HepG2 (cell line): ENCODE data around the gene MTRF1. TPM values are rescaled to one million over a fixed set of nuclear protein-coding genes. Genes with fewer than 3 reads are reported as not detected.

Experiments
- ATAC-seq: fragments of 200-7000 bp; cut with Tn5 transposase; 3 replicates; pipeline ENCODE4 v1.9.1; 2020; ENCODE audit warnings: mild to moderate bottlenecking, moderate library complexity
- BruUV-seq: library from RNA; stranded (reverse); fragments of 400-500 nt; replicated peaks from 2 replicates; lab custom pipeline; 2021; lab: Mats Ljungman, UMichigan
- CTCF ChIA-PET: fragments of 300-600 bp; formaldehyde crosslinking; extraction: SDS; loops from one replicate; lab custom pipeline; 2021; ENCODE audit warnings: low total read pairs, inconsistent platforms, low intra/inter-chr PET ratio; lab: Yijun Ruan, JAX
- POLR2A ChIA-PET: fragments of 350-600 bp; sonication (Branson Sonifier 250); formaldehyde crosslinking; loops from one replicate; lab custom pipeline; 2020; ENCODE audit warnings: antibody characterized with exemption, inconsistent platforms; lab: Yijun Ruan, JAX
- DNase-seq: peaks from one replicate; pipeline ENCODE4 v3.0.0-alpha.2; 2015; ENCODE audit warnings: low spot score
- FAIRE-seq: peaks from 3 replicates; lab custom pipeline; 2011; peaks lifted over from hg19 to GRCh38; lab: Jason Lieb, UNC
- H2AFZ ChIP-seq: one replicate; pipeline ENCODE4 v1.6.1; 2011; ENCODE audit warnings: low read length, inconsistent platforms
- H3K27ac ChIP-seq: fragments of 300-600 bp; 3 replicates; pipeline ENCODE4 v1.8.0; 2011; ENCODE audit warnings: mixed run types, mild to moderate bottlenecking, mixed read lengths, low read length, inconsistent platforms; ENCODE audit not compliant: insufficient read depth; ENCODE audit errors: extremely low read length
- H3K27me3 ChIP-seq, 2 experiments: fragments of 200-600 bp in 1 of 2; 2 replicates in 1 of 2; 3 replicates in 1 of 2; pipeline versions ENCODE4 v1.6.0 to v1.8.0; 2011; ENCODE audit warnings: low read length in 2 of 2, mild to moderate bottlenecking in 2 of 2, moderate library complexity in 2 of 2, inconsistent platforms in 1 of 2; ENCODE audit not compliant: insufficient read depth in 2 of 2, control insufficient read depth in 1 of 2
- H3K36me3 ChIP-seq, 2 experiments: fragments of 200-600 bp in 1 of 2; replicated peaks in 1 of 2; 2 replicates in 1 of 2; 3 replicates in 1 of 2; pipeline versions ENCODE4 v1.5.1 to v1.8.0; 2011; ENCODE audit warnings: low read length in 2 of 2, inconsistent platforms in 1 of 2; ENCODE audit not compliant: insufficient read depth in 2 of 2, control insufficient read depth in 1 of 2
- H3K4me1 ChIP-seq: 2 replicates; pipeline ENCODE4 v1.5.1; 2012; ENCODE audit warnings: low read length, inconsistent platforms; ENCODE audit not compliant: insufficient read depth
- H3K4me2 ChIP-seq: 2 replicates; pipeline ENCODE4 v1.6.0; 2011; ENCODE audit warnings: low read depth, low read length, inconsistent platforms
- H3K4me3 ChIP-seq, 3 experiments: fragments of 200-600 bp in 1 of 3; sonication (generic), shearing (Covaris generic) in 1 of 3; replicated peaks in 1 of 3; 2 replicates each; pipeline ENCODE4 v1.5.1; 2011 to 2016; ENCODE audit warnings: low read length in 3 of 3, inconsistent platforms in 2 of 3, low read depth in 2 of 3, mild to moderate bottlenecking in 2 of 3, control low read depth in 1 of 3, mixed read lengths in 1 of 3; ENCODE audit not compliant: insufficient read depth in 1 of 3
- H3K79me2 ChIP-seq: one replicate; pipeline ENCODE4 v1.6.1; 2011; ENCODE audit warnings: low read length, inconsistent platforms; ENCODE audit not compliant: insufficient read depth
- H3K9ac ChIP-seq: 2 replicates; pipeline ENCODE4 v1.6.0; 2011; ENCODE audit warnings: mild to moderate bottlenecking, low read depth, low read length, inconsistent platforms; ENCODE audit not compliant: insufficient read depth
- H3K9me3 ChIP-seq: 2 replicates; pipeline ENCODE4 v1.5.1; 2012; ENCODE audit warnings: mild to moderate bottlenecking, low read length
- H4K20me1 ChIP-seq: 2 replicates; pipeline ENCODE4 v1.6.0; 2011; ENCODE audit warnings: inconsistent platforms, mild to moderate bottlenecking, low read length, moderate library complexity; ENCODE audit not compliant: insufficient read depth
- EZH2 ChIP-seq: conservative IDR thresholded peaks from 2 replicates; pipeline ENCODE4 v1.6.1; 2012; ENCODE audit warnings: mild to moderate bottlenecking, low read depth, low read length, moderate library complexity
- JUND ChIP-seq: sonication (generic); formaldehyde crosslinking; IDR thresholded peaks from 2 replicates; pipeline ENCODE4 v1.8.0; 2022; ENCODE audit warnings: mild to moderate bottlenecking, missing genetic modification reagents
- NFE2L2 ChIP-seq: fragments of 150-350 bp; IDR thresholded peaks from 2 replicates; pipeline ENCODE4 v1.6.1; 2014; ENCODE audit warnings: low read length
- NFYB ChIP-seq: sonication (generic); formaldehyde crosslinking; IDR thresholded peaks from 2 replicates; pipeline ENCODE4 v1.4.0; 2020; ENCODE audit warnings: missing genetic modification reagents
- RXRA ChIP-seq: sonication (generic); formaldehyde crosslinking; IDR thresholded peaks from 2 replicates; pipeline ENCODE4 v1.5.1; 2020; ENCODE audit warnings: missing genetic modification reagents
- SALL2 ChIP-seq: sonication (generic); formaldehyde crosslinking; IDR thresholded peaks from 2 replicates; pipeline ENCODE4 v1.8.1; 2023; ENCODE audit warnings: mild to moderate bottlenecking, missing genetic modification reagents, inconsistent platforms
- SAP130 ChIP-seq: IDR thresholded peaks from 2 replicates; pipeline ENCODE4 v1.6.1; 2016; ENCODE audit warnings: low read depth
- SP2 ChIP-seq: sonication (generic); formaldehyde crosslinking; IDR thresholded peaks from 2 replicates; pipeline ENCODE4 v1.5.1; 2020; ENCODE audit warnings: mild to moderate bottlenecking, missing genetic modification reagents
- THAP11 ChIP-seq: IDR thresholded peaks from 2 replicates; pipeline ENCODE4 v1.6.1; 2016; ENCODE audit warnings: missing biosample characterization, missing genetic modification reagents
- THAP9 ChIP-seq: sonication (generic); formaldehyde crosslinking; IDR thresholded peaks from 2 replicates; pipeline ENCODE4; 2020; ENCODE audit warnings: missing genetic modification reagents, mild to moderate bottlenecking, borderline replicate concordance
- ZNF224 ChIP-seq: sonication (generic); formaldehyde crosslinking; IDR thresholded peaks from 2 replicates; pipeline ENCODE4 v1.5.0; 2020; ENCODE audit warnings: mild to moderate bottlenecking, missing genetic modification reagents
- ZNF543 ChIP-seq: sonication (generic); formaldehyde crosslinking; IDR thresholded peaks from 2 replicates; pipeline ENCODE4 v1.4.0; 2020; ENCODE audit warnings: mild to moderate bottlenecking, missing genetic modification reagents
- WGBS: methylation state at CpG from one replicate; pipeline ENCODE4 v1.1.6; 2017; ENCODE audit warnings: low lambda C conversion rate; 5-methylcytosine and 5-hydroxymethylcytosine counted together
- in situ Hi-C: cut with HindIII; loops from 2 replicates; pipeline ENCODE4 v1.10.0; 2017; ENCODE audit warnings: low pct_unique_long_range_greater_than_20kb; ENCODE audit not compliant: extremely low pct_ligation_motif_present
- intact Hi-C: fragments of 100-400 bp; cut with micrococcal nuclease; formaldehyde crosslinking; loops from one replicate; pipeline ENCODE4 v1.10.0; 2022; ENCODE audit not compliant: unreplicated experiment
- polyA plus RNA-seq, 8 experiments: library from polyadenylated mRNA; depleted of rRNA in 3 of 8; stranded (reverse) in 7 of 8; unstranded in 1 of 8; fragments of >200 nt; fragmentation: Illumina TruSeq in 4 of 8; extraction: Trizol in 4 of 8; gene quantifications; 2 replicates each; pipeline versions ENCODE4 v1.2.1 to v1.2.3, GENCODE V29; 2011 to 2016; ENCODE audit warnings: low read depth in 4 of 8, missing spikeins in 1 of 8, mixed read lengths in 1 of 8; ENCODE audit not compliant: insufficient read depth in 1 of 8
- total RNA-seq, 5 experiments: library from RNA; depleted of rRNA; stranded (reverse); fragments of >200 nt; fragmentation: Illumina TruSeq; extraction: Trizol; gene quantifications; 2 replicates each; pipeline ENCODE4 v1.2.3, GENCODE V29; 2016; ENCODE audit warnings: low read depth in 1 of 5
- TF ChIP-seq, protein P1 (sequence below): IDR thresholded peaks from 2 replicates; pipeline ENCODE4 v1.6.1; 2016; ENCODE audit warnings: low read depth, borderline replicate concordance

The MTRF1 gene
- total and polyA plus RNA-seq, 2 of the 13 experiments (the other 11 are each of a cell fraction or from before 2014, with no cell fraction given), result 21.6 to 27.2 TPM

GRCh38 chr13:41236369-41236768 is 27.0 kb downstream of the MTRF1 start:
- FAIRE-seq, result no peak
- TF ChIP-seq EZH2 (no peak), NFE2L2 (no peak), THAP11 (no peak)
- CTCF ChIA-PET, result no interaction called here

GRCh38 chr13:41232578-41233480 is 30.5 kb downstream of the MTRF1 start:
- intact Hi-C loops, result no loop called here
- POLR2A ChIA-PET, result no interaction called here

More at GRCh38 chr13:41236369-41236768, 27.0 kb downstream of the MTRF1 start:
- H3K36me3 ChIP-seq, result peaks cover 1 to 10% of the 10 kb centered on the region in 2 experiments; a peak in 2 of 5 replicates
- no peak overlapping the region for H3K4me2 ChIP-seq
- no peaks in the 10 kb centered on the region for H4K20me1 ChIP-seq
- H3K27me3 ChIP-seq, result no peaks in the 10 kb centered on the region
- WGBS, result 90% methylated on average over 1 of the region's 1 CpG
- H3K79me2 ChIP-seq, result no peaks in the 10 kb centered on the region
- no peak overlapping the region for H2AFZ ChIP-seq
- H3K4me1 ChIP-seq, result peaks cover 12% of the 10 kb centered on the region
- H3K9me3 ChIP-seq, result no peaks in the 10 kb centered on the region
- no TSS peak for BruUV-seq
- no peak overlapping the region for H3K27ac ChIP-seq
- in situ Hi-C loops, result no loop called here
- POLR2A ChIA-PET, result no interaction called here
- H3K4me3 ChIP-seq, result no peak overlapping the region
- H3K9ac ChIP-seq, result no peak overlapping the region
- DNase-seq (no peak), ATAC-seq (no peak)
- intact Hi-C loops, result no loop called here

More at GRCh38 chr13:41232578-41233480, 30.5 kb downstream of the MTRF1 start:
- FAIRE-seq (no peak), DNase-seq (no peak), ATAC-seq (no peak)
- WGBS, result 93% methylated on average over 4 of the region's 4 CpGs
- no peaks in the 10 kb centered on the region for H3K27me3 ChIP-seq
- H3K4me1 ChIP-seq, result peaks cover 16% of the 10 kb centered on the region
- no peak overlapping the region for H3K9ac ChIP-seq
- H3K36me3 ChIP-seq, result peaks cover 0 to 12% of the 10 kb centered on the region in 2 experiments; a peak in 2 of 5 replicates
- H3K4me3 ChIP-seq, result no peak overlapping the region
- H3K4me2 ChIP-seq, result no peak overlapping the region
- no peaks in the 10 kb centered on the region for H3K79me2 ChIP-seq
- no peak overlapping the region for H3K27ac ChIP-seq
- H2AFZ ChIP-seq, result no peak overlapping the region
- in situ Hi-C loops, result no loop called here
- TF ChIP-seq ZNF543 (CRISPR knock-in tag) (no peak), SALL2 (CRISPR knock-in tag) (no peak), THAP9 (CRISPR knock-in tag) (no peak), SAP130 (CRISPR knock-in tag) (no peak), JUND (CRISPR knock-in tag) (no peak), ZNF224 (CRISPR knock-in tag) (no peak), RXRA (CRISPR knock-in tag) (no peak), SP2 (CRISPR knock-in tag) (no peak), NFYB (no peak)
- TF ChIP-seq, protein P1, sequence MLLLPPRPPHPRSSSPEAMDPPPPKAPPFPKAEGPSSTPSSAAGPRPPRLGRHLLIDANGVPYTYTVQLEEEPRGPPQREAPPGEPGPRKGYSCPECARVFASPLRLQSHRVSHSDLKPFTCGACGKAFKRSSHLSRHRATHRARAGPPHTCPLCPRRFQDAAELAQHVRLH (CRISPR knock-in tag), result no peak
- no peaks in the 10 kb centered on the region for H4K20me1 ChIP-seq
- no peaks in the 10 kb centered on the region for H3K9me3 ChIP-seq
- TSS peak; percentile 19 for BruUV-seq
- CTCF ChIA-PET, result no interaction called here
